Stimulated activated CD8-positive, alpha-beta memory T cell treated with anti-CD3 and anti-CD28 coated beads, Interleukin-4, amount 100 ng/mL, for 1 hour (primary cell): ENCODE measurements around the gene VGLL1.

Source experiments
- DNase-seq, 2 donors: peaks; one replicate each; pipeline ENCODE4 v3.0.0-alpha.2; 2020; ENCODE audit warnings: low read depth in 2 of 2, low spot score in 1 of 2

The VGLL1 gene, protein sequence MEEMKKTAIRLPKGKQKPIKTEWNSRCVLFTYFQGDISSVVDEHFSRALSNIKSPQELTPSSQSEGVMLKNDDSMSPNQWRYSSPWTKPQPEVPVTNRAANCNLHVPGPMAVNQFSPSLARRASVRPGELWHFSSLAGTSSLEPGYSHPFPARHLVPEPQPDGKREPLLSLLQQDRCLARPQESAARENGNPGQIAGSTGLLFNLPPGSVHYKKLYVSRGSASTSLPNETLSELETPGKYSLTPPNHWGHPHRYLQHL

GRCh38 chrX:136531951-136532350 is at the start of gene VGLL1:
TSS of gene VGLL1 (plus strand) at chrX:136532215. CDS start at chrX:136536021, 3,806 bp downstream.
- no peak for DNase-seq

GRCh38 chrX:136487647-136488046 is 44.4 kb upstream of the VGLL1 start, which contains the start of gene BRS3:
TSS of gene BRS3 (plus strand) at chrX:136487947. CDS start at chrX:136488115, 168 bp downstream.
- DNase-seq = no peak

- no peak for DNase-seq
Measured at GRCh38 chrX:136488706-136489105, 43.3 kb upstream of the VGLL1 start.

DNA sequence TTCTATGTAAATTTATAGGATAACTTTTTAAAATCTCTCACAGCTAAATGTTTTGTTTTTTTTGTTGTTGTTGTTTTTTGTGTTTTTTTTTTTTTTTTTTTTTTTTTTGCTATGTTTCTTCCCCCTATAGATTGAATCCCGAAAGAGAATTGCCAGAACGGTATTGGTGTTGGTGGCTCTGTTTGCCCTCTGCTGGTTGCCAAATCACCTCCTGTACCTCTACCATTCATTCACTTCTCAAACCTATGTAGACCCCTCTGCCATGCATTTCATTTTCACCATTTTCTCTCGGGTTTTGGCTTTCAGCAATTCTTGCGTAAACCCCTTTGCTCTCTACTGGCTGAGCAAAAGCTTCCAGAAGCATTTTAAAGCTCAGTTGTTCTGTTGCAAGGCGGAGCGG is 40.2 kb upstream of the VGLL1 start:
- no peak for DNase-seq

GRCh38 chrX:136493011-136493410 is 39.0 kb upstream of the VGLL1 start:
- DNase-seq = no peak

- no peak for DNase-seq
Measured at GRCh38 chrX:136495043-136495442, 37.0 kb upstream of the VGLL1 start.

GRCh38 chrX:136496186-136496763 is 35.7 kb upstream of the VGLL1 start:
- DNase-seq = no peak

GRCh38 chrX:136496764-136497555 is 35.1 kb upstream of the VGLL1 start:
- DNase-seq = peak; percentile 47 to 74

DNA sequence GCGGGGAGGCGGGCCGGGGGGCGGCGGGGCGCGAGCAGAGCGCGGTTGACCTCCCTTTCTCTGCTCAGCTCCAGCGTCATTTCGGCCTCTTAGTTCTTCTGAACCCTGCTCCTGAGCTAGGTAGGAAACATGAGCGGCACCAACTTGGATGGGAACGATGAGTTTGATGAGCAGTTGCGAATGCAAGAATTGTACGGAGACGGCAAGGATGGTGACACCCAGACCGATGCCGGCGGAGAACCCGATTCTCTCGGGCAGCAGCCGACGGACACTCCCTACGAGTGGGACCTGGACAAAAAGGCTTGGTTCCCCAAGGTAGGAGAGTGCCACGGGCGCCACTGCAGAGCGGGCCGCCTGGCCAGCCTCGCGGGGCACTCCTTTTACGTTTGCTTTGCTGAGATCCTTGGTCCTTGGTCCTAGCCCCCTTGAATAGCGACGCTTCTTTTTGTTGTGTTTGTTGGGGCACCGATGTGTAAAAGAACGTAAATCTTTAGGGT is 34.4 kb upstream of the VGLL1 start, which contains the start of gene HTATSF1:
Gene HTATSF1 (plus strand): TSS at position 37 of the 497 bp plus-strand sequence. CDS start 93 bp downstream, at position 130.
- DNase-seq = peak in 1 of 2 donors; percentile 0

GRCh38 chrX:136519069-136519468 is 12.9 kb upstream of the VGLL1 start:
- DNase-seq = no peak

DNA sequence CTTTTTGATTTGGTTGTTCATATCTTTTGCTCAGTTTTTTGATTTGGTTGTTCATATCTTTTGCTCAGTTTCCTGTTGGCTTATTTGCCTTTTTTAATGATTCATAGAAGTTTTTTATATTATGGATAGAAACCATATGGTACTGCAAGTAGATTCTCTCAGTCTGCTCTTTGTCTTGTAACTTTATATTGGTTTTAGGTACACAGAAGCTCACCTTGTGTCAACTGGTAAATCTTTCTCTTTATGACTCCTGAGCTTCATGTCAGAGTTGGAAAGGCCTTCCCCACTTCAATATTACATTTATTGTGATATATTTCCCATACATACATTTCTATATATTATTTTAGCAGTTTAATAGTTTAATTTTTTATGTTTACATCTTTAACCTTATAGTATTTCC is 8.2 kb upstream of the VGLL1 start:
- DNase-seq = no peak

DNA sequence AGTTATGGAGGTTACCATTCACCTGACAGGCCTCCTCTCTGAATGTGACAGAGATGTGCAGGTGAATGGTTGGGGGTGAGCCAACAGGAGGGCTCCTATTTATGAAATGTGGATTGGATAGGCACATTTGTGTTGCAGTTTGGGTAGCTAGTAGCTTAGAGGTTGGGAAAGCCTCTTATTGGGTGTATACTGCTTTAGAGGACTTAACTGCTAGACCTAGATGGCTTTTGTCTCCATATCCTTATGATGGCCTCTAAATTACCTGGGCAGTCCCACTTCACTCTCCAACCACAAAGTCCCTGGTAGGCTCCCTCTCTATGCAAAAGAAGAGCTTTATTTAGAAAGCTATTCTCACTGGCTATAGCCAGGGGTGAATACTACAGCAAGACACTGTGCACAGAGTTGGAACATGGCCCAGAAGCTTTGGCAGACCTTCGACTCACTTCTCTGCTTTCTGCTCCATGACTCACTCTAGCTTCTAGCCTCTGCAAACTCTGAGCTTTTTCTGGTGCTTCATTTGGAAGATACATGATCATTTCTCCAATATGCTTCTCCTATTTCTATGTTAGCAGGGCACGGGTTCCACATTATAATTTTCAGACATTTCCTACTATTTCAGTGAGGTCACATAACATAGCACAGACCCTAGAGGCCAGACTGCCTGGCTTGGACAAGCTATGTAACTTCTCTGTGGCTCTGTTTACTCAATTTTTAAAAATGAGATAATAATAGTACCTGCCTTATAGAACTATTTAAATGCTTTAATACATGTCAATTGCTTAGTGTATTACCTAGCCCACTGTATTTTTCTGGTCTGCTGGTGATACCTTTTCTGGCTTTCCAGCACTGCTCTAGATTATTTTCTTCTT is 6.0 kb upstream of the VGLL1 start:
- no peak for DNase-seq

GRCh38 chrX:136528645-136529315 is 3.2 kb upstream of the VGLL1 start:
- no peak for DNase-seq

GRCh38 chrX:136529795-136530194 is 2.2 kb upstream of the VGLL1 start:
- no peak for DNase-seq

DNA sequence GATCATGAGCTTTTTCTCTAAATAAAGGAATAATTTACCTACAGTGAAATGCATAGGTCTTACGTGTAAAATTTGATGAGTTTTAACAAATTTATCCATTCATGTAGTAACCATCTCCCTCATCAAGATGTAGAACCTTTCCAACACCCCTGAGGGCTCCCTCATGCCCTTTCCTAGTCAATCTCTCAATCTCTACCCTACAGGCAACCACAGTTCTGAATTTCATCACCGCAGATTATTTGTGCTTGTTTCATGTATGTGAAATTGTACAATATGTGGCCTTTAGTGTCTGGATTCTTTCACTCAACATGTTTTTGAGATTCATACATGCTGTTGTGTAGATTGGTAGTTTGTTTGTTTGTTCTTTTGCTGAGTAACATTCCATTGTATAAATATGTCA is 2.1 kb downstream of the VGLL1 start:
- no peak for DNase-seq

- DNase-seq = no peak
Measured at GRCh38 chrX:136538811-136539210, 6.8 kb downstream of the VGLL1 start.

- no peak for DNase-seq
Measured at GRCh38 chrX:136540226-136540625, 8.2 kb downstream of the VGLL1 start.

DNA sequence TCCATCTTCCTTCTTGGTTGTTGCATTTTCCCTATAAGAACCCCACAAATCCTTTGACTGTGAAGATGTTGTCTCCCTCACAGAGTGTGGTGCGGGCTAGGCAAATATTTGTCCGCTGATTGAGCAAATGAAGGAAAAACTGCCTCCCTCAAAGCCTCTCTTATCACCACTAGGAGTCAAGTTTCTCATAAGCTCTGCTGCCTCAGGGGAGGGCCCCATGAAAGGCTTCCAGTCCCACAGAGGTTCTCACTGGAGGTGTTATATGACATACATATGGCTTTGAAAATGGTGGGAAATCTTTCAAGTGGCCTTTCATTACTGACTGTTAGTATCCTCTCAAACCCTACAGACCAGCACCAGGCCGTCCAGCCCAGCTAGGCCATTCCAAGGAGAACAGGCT is 9.3 kb downstream of the VGLL1 start:
- DNase-seq = no peak

DNA sequence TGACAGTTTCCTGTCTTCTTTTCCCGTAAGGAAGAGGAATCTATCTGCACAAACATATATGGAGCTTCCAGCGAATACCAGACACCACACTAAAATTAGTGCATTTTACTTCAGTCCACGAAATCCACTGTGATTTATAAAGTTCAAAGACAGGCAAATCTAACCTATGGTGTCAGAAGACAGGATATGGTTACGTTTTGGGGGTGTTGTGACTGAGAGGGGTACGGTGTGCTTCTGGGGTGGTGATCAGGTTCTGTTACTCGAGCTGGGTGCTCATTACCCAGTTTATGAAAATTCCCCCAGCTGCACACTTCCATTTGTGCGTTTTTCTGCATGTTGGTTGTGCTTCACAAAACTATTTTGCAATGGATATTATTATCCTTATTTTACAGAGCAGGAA is 10.3 kb downstream of the VGLL1 start:
- no peak for DNase-seq

GRCh38 chrX:136546371-136546781 is 14.4 kb downstream of the VGLL1 start:
- DNase-seq = no peak
